ENCODE measurements around the gene AK1.

AK1 gene

GRCh38 chr9:127858041-127858512, 19.4 kb downstream of the AK1 start:
- no peak for DNase-seq (ENCODE audit: extremely low spot score)
- TF ChIP-seq, protein P1, sequence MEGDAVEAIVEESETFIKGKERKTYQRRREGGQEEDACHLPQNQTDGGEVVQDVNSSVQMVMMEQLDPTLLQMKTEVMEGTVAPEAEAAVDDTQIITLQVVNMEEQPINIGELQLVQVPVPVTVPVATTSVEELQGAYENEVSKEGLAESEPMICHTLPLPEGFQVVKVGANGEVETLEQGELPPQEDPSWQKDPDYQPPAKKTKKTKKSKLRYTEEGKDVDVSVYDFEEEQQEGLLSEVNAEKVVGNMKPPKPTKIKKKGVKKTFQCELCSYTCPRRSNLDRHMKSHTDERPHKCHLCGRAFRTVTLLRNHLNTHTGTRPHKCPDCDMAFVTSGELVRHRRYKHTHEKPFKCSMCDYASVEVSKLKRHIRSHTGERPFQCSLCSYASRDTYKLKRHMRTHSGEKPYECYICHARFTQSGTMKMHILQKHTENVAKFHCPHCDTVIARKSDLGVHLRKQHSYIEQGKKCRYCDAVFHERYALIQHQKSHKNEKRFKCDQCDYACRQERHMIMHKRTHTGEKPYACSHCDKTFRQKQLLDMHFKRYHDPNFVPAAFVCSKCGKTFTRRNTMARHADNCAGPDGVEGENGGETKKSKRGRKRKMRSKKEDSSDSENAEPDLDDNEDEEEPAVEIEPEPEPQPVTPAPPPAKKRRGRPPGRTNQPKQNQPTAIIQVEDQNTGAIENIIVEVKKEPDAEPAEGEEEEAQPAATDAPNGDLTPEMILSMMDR (IDR thresholded peaks at IDR 0.05; ENCODE audit: control extremely low read depth, extremely low read depth, low read depth, missing control alignments) = no peak
- CTCF ChIA-PET = interaction anchor here (0.8 to 5.1 kb wide), 2 partner anchors 11 to 20 kb away, joined by 3 to 34 read pairs; no protein-coding TSS in a partner anchor

GRCh38 chr9:127857278-127857677, 20.2 kb downstream of the AK1 start:
- ChIA-PET CTCF (interaction anchor here (0.8 to 5.1 kb wide), 3 partner anchors 12 to 20 kb away, joined by 3 to 34 read pairs (median 8); no protein-coding TSS in a partner anchor), POLR2A (no interaction called here)
- TF ChIP-seq, protein P1 (IDR thresholded peaks at IDR 0.05; ENCODE audit: control extremely low read depth, extremely low read depth, low read depth, missing control alignments) = no peak
- DNase-seq (ENCODE audit: extremely low spot score) = no peak

More at GRCh38 chr9:127858041-127858512, 19.4 kb downstream of the AK1 start:
- POLR2A ChIA-PET = no interaction called here

DNA sequence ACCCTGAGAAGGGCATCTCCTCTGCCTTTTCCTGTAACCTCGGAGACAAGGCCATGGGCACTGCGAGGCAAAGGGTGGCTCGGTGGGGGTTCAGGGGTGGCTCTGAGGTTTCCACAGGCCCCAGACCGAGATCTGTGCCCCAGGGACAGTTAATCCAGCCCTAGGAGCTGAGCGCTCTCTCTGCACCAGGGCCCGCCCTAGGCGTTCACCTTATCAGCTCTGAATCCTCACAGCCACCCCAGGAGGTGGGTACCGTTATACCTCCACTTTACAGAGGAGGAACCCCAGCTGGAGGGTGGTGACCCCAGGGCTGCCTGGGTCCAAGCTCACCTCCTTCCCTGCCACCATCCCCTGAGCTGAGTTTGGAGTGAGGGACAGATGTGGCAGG, 20.8 kb downstream of the AK1 start:
- no peak for DNase-seq (ENCODE audit: extremely low spot score)
- ChIA-PET POLR2A (no interaction called here), CTCF (interaction anchor here (2.3 kb wide), 1 partner anchor 14 kb away, joined by 8 read pairs; no protein-coding TSS in a partner anchor)
- TF ChIP-seq, protein P1 (IDR thresholded peaks at IDR 0.05; ENCODE audit: control extremely low read depth, extremely low read depth, low read depth, missing control alignments) = no peak

GRCh38 chr9:127856094-127856728, 21.3 kb downstream of the AK1 start:
- no peak for DNase-seq (ENCODE audit: extremely low spot score)
- TF ChIP-seq, protein P1 (IDR thresholded peaks at IDR 0.05; ENCODE audit: control extremely low read depth, extremely low read depth, low read depth, missing control alignments) = no peak
- ChIA-PET CTCF (interaction anchor here (1.6 to 2.3 kb wide), 2 partner anchors 14 to 17 kb away, joined by 3 to 8 read pairs; no protein-coding TSS in a partner anchor), POLR2A (no interaction called here)

DNA sequence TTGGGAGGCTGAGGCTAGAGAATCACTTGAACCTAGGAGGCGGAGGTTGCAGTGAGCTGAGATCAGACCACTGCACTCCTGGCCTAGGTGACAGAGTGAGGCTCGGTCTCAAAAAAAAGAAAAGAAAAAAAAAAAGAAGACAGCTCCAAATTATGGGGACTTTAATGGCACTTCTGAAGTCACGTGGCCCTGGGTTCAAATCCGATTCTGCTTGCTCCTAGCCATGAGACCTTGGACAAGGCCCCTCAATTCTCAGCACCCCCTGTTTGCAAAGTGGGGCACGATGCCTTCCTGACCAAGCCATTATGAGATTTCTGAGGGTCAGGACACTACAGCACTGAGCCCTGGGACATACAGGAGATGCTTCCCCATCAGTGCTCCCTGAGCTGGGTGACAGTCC, 22.0 kb downstream of the AK1 start:
- ChIA-PET POLR2A (no interaction called here), CTCF (interaction anchor here (0.8 to 3.1 kb wide), 8 partner anchors 8 to 161 kb away, joined by 3 to 11 read pairs (median 4); partner anchors contain the start of gene TOR2A)
- TF ChIP-seq, protein P1 (IDR thresholded peaks at IDR 0.05; ENCODE audit: control extremely low read depth, extremely low read depth, low read depth, missing control alignments) = no peak
- no peak for DNase-seq (ENCODE audit: extremely low spot score)

DNA sequence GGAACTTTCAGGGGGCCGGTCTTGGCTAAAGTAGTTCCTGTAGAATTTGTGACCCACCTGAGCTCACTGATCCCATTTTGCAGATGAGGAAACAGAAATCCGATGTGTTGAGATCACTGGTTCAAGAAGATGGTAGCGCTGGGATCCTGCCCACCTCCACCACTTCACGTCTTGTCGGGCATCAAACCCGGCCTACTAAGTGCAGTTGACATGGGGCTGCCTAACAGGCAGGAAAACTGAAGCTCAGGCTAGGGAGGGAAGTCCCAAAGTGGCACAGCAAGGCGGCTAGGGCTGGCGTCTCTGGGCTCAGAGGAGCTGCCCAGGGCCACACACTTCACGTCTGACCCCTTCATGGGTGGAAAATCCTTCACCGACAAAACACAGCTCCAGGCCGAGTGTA, 22.5 kb downstream of the AK1 start:
- ChIA-PET POLR2A (no interaction called here), CTCF (interaction anchor here (0.8 to 3.1 kb wide), 10 partner anchors 8 to 160 kb away, joined by 3 to 11 read pairs (median 4); partner anchors contain the start of gene TOR2A)
- TF ChIP-seq, protein P1 (IDR thresholded peaks at IDR 0.05; ENCODE audit: control extremely low read depth, extremely low read depth, low read depth, missing control alignments) = no peak
- DNase-seq (ENCODE audit: extremely low spot score) = no peak

Data from GM10248 (cell line).